ENCODE data around the gene ABHD12B. TPM values are rescaled to one million over a fixed set of nuclear protein-coding genes. Genes with fewer than 3 reads are reported as not detected.

The ABHD12B gene
- total RNA-seq, 1 donor from 2014 or later: not detected

Other genes starting within 250 kb of the ABHD12B start
- gene SAV1, start 203.7 kb upstream of the ABHD12B start, total RNA-seq: 21.5 and 36.4 TPM in 2 replicates
- gene NIN, start 40.9 kb upstream of the ABHD12B start, total RNA-seq: 36.1 and 50.4 TPM in 2 replicates
- 75.7 and 134 TPM in 2 replicates for gene PYGL, start 72.4 kb downstream of the ABHD12B start, total RNA-seq
- 0.04 and 0.07 TPM in 2 replicates for gene TRIM9, start 223.1 kb downstream of the ABHD12B start, total RNA-seq